ENCODE data around the gene TUT4. TPM values are rescaled to one million over a fixed set of nuclear protein-coding genes. Genes with fewer than 3 reads are reported as not detected.

TUT4 gene
- polyA plus RNA-seq, 1 donor from 2014 or later: 84.1 TPM

GRCh38 chr1:52427152-52427551 is 125.7 kb downstream of the TUT4 start:
- Histone ChIP-seq H3K4me2 (ENCODE audit: low read length) (no peak overlapping the region), H3K27me3 (ENCODE audit: insufficient read depth, low read depth, low read length) (no peaks in the 10 kb centered on the region), H4K20me1 (ENCODE audit: insufficient read depth) (no peaks in the 10 kb centered on the region), H3K9me3 (ENCODE audit: low read length) (no peaks in the 10 kb centered on the region), H3K79me2 (replicated peaks; ENCODE audit: insufficient read depth, low read length) (no peaks in the 10 kb centered on the region), H3K4me3 (ENCODE audit: low read length) (no peak overlapping the region), H3K9me2 (ENCODE audit: insufficient read depth, low read length) (no peaks in the 10 kb centered on the region), H2AFZ (ENCODE audit: low read depth, low read length) (no peak overlapping the region), H3K9ac (ENCODE audit: low read length) (no peak overlapping the region), H3F3A (ENCODE audit: insufficient read depth, low read length, poor library complexity, severe bottlenecking) (no peaks in the 10 kb centered on the region), H3K27ac (ENCODE audit: low read length) (no peak overlapping the region), H3K36me3 (ENCODE audit: insufficient read depth, low read length) (peaks cover 19% of the 10 kb centered on the region)
- TF ChIP-seq EZH2 (IDR thresholded peaks at IDR 0.05; ENCODE audit: borderline replicate concordance, insufficient read depth, low read length, poor library complexity, severe bottlenecking): no peak
- TF ChIP-seq EP300 (conservative IDR thresholded peaks at IDR 0.05; ENCODE audit: poor library complexity, severe bottlenecking): no peak
- TF ChIP-seq SMC3 (conservative IDR thresholded peaks at IDR 0.05; ENCODE audit: poor library complexity): no peak

- Histone ChIP-seq H3K79me2 (replicated peaks; ENCODE audit: insufficient read depth, low read length) (no peaks in the 10 kb centered on the region), H2AFZ (ENCODE audit: low read depth, low read length) (no peak overlapping the region), H3F3A (ENCODE audit: insufficient read depth, low read length, poor library complexity, severe bottlenecking) (no peaks in the 10 kb centered on the region), H4K20me1 (ENCODE audit: insufficient read depth) (no peaks in the 10 kb centered on the region), H3K27me3 (ENCODE audit: insufficient read depth, low read depth, low read length) (no peaks in the 10 kb centered on the region), H3K4me3 (ENCODE audit: low read length) (no peak overlapping the region), H3K27ac (ENCODE audit: low read length) (no peak overlapping the region), H3K36me3 (ENCODE audit: insufficient read depth, low read length) (peaks cover 25% of the 10 kb centered on the region), H3K9me2 (ENCODE audit: insufficient read depth, low read length) (no peaks in the 10 kb centered on the region), H3K9ac (ENCODE audit: low read length) (no peak overlapping the region), H3K9me3 (ENCODE audit: low read length) (no peaks in the 10 kb centered on the region), H3K4me2 (ENCODE audit: low read length) (no peak overlapping the region)
- TF ChIP-seq MXI1 (conservative IDR thresholded peaks at IDR 0.05; ENCODE audit: poor library complexity, severe bottlenecking): no peak
- no peak for TF ChIP-seq EZH2 (IDR thresholded peaks at IDR 0.05; ENCODE audit: borderline replicate concordance, insufficient read depth, low read length, poor library complexity, severe bottlenecking)
- no peak for TF ChIP-seq REST (IDR thresholded peaks at IDR 0.05; ENCODE audit: borderline replicate concordance)
- no peak for TF ChIP-seq EP300 (conservative IDR thresholded peaks at IDR 0.05; ENCODE audit: poor library complexity, severe bottlenecking)
- TF ChIP-seq TAF1 (IDR thresholded peaks at IDR 0.05; ENCODE audit: low read depth): no peak
These were observed 126.5 kb downstream of the TUT4 start for GRCh38 chr1:52426371-52426770.

GRCh38 chr1:52424813-52425212 is 128.1 kb downstream of the TUT4 start:
- Histone ChIP-seq H3F3A (ENCODE audit: insufficient read depth, low read length, poor library complexity, severe bottlenecking) (no peaks in the 10 kb centered on the region), H3K4me3 (ENCODE audit: low read length) (no peak overlapping the region), H3K36me3 (ENCODE audit: insufficient read depth, low read length) (peaks cover 16% of the 10 kb centered on the region), H3K27ac (ENCODE audit: low read length) (no peak overlapping the region), H3K4me2 (ENCODE audit: low read length) (no peak overlapping the region), H4K20me1 (ENCODE audit: insufficient read depth) (no peaks in the 10 kb centered on the region), H3K27me3 (ENCODE audit: insufficient read depth, low read depth, low read length) (no peaks in the 10 kb centered on the region), H3K79me2 (replicated peaks; ENCODE audit: insufficient read depth, low read length) (no peaks in the 10 kb centered on the region), H3K9me3 (ENCODE audit: low read length) (no peaks in the 10 kb centered on the region), H3K9ac (ENCODE audit: low read length) (no peak overlapping the region), H3K9me2 (ENCODE audit: insufficient read depth, low read length) (no peaks in the 10 kb centered on the region), H2AFZ (ENCODE audit: low read depth, low read length) (no peak overlapping the region)
- no peak for TF ChIP-seq EZH2 (IDR thresholded peaks at IDR 0.05; ENCODE audit: borderline replicate concordance, insufficient read depth, low read length, poor library complexity, severe bottlenecking)
